Measurements from ENCODE around the gene HAGHL. TPM values are rescaled to one million over a fixed set of nuclear protein-coding genes. Genes with fewer than 3 reads are reported as not detected.

Gene HAGHL
- total RNA-seq, 2 experiments from 2014 or later = 8.9 to 9.1 TPM

GRCh38 chr16:693364-693763 is 33.5 kb upstream of the HAGHL start:
- ChIA-PET POLR2A (interaction anchor here (1.0 to 3.1 kb wide), 4 partner anchors 9 to 22 kb away, joined by 3 to 22 read pairs (median 4); partner anchors contain the start of genes METRN and STUB1), CTCF (no interaction called here)
- Mint-ChIP-seq H3K4me1 (peaks cover 56% of the 10 kb centered on the region), H3K4me3 (peak overlapping the region; percentile 37), H3K27me3 (peaks cover 3% of the 10 kb centered on the region), H3K27ac (no peak overlapping the region), H3K36me3 (ENCODE audit: low read depth) (peaks cover 5% of the 10 kb centered on the region), H3K9me3 (no peaks in the 10 kb centered on the region)
- no peak for DNase-seq

GRCh38 chr16:693766-694165 is 33.1 kb upstream of the HAGHL start:
- no peak for DNase-seq
- ChIA-PET CTCF (no interaction called here), POLR2A (interaction anchor here (3.1 kb wide), 1 partner anchor 13 kb away, joined by 22 read pairs; the partner anchor contains the start of gene STUB1)
- H3K27me3 Mint-ChIP-seq = peaks cover 3% of the 10 kb centered on the region
- H3K27ac Mint-ChIP-seq = no peak overlapping the region
- peaks cover 54% of the 10 kb centered on the region for H3K4me1 Mint-ChIP-seq
- peak overlapping the region; percentile 37 for H3K4me3 Mint-ChIP-seq
- peaks cover 5% of the 10 kb centered on the region for H3K36me3 Mint-ChIP-seq (ENCODE audit: low read depth)
- H3K9me3 Mint-ChIP-seq = no peaks in the 10 kb centered on the region

GRCh38 chr16:694187-694862 is 32.6 kb upstream of the HAGHL start:
- Mint-ChIP-seq H3K27ac (no peak overlapping the region), H3K4me3 (peak overlapping the region; percentile 73), H3K36me3 (ENCODE audit: low read depth) (peaks cover 5% of the 10 kb centered on the region), H3K9me3 (no peaks in the 10 kb centered on the region), H3K27me3 (peaks cover 3% of the 10 kb centered on the region), H3K4me1 (peaks cover 54% of the 10 kb centered on the region)
- POLR2A ChIA-PET = interaction anchor here (1.0 to 3.3 kb wide), 7 partner anchors 9 to 58 kb away, joined by 3 to 22 read pairs (median 5); partner anchors contain the start of genes ANTKMT and STUB1
- DNase-seq = no peak
- CTCF ChIA-PET = interaction anchor here (2.0 kb wide), 1 partner anchor 19 kb away, joined by 10 read pairs; no protein-coding TSS in a partner anchor

GRCh38 chr16:694863-695354 is 32.0 kb upstream of the HAGHL start:
- CTCF ChIA-PET = interaction anchor here (1.0 to 2.0 kb wide), 5 partner anchors 9 to 27 kb away, joined by 3 to 10 read pairs (median 4); partner anchors contain the start of genes RHOT2 and STUB1
- H3K9me3 Mint-ChIP-seq = no peaks in the 10 kb centered on the region
- H3K27me3 Mint-ChIP-seq = peaks cover 5% of the 10 kb centered on the region
- H3K4me1 Mint-ChIP-seq = peaks cover 56% of the 10 kb centered on the region
- peak overlapping the region; percentile 49 for H3K4me3 Mint-ChIP-seq
- POLR2A ChIA-PET = interaction anchor here (0.9 to 3.3 kb wide), 19 partner anchors 8 to 107 kb away, joined by 3 to 22 read pairs (median 4); partner anchors contain the start of genes ANTKMT, CHTF18, CIAO3 and JMJD8
- H3K27ac Mint-ChIP-seq = no peak overlapping the region
- peaks cover 5% of the 10 kb centered on the region for H3K36me3 Mint-ChIP-seq (ENCODE audit: low read depth)
- DNase-seq = no peak

GRCh38 chr16:695355-696089 is 31.4 kb upstream of the HAGHL start:
- H3K36me3 Mint-ChIP-seq (ENCODE audit: low read depth) = peaks cover 5% of the 10 kb centered on the region
- peak; percentile 81 for DNase-seq
- H3K27ac Mint-ChIP-seq = peak overlapping the region; percentile 92
- peaks cover 8% of the 10 kb centered on the region for H3K27me3 Mint-ChIP-seq
- no peaks in the 10 kb centered on the region for H3K9me3 Mint-ChIP-seq
- POLR2A ChIA-PET = interaction anchor here (0.8 to 3.3 kb wide), 22 partner anchors 8 to 839 kb away, joined by 3 to 22 read pairs (median 4); partner anchors contain the start of genes ANTKMT, CHTF18, CIAO3 and JMJD8
- CTCF ChIA-PET = interaction anchor here (1.0 to 2.0 kb wide), 5 partner anchors 9 to 28 kb away, joined by 3 to 10 read pairs (median 4); partner anchors contain the start of genes RHOT2 and STUB1
- peak overlapping the region; percentile 79 for H3K4me3 Mint-ChIP-seq
- peaks cover 57% of the 10 kb centered on the region for H3K4me1 Mint-ChIP-seq

- CTCF ChIA-PET = interaction anchor here (0.5 to 1.6 kb wide), 5 partner anchors 12 to 1253 kb away, joined by 3 to 7 read pairs (median 3); no protein-coding TSS in a partner anchor
- Mint-ChIP-seq H3K4me1 (peaks cover 44% of the 10 kb centered on the region), H3K27ac (peak overlapping the region; percentile 78), H3K9me3 (no peaks in the 10 kb centered on the region), H3K27me3 (peaks cover 32% of the 10 kb centered on the region), H3K36me3 (ENCODE audit: low read depth) (peaks cover 5% of the 10 kb centered on the region), H3K4me3 (peak overlapping the region; percentile 35)
- peak; percentile 70 for DNase-seq
- POLR2A ChIA-PET = interaction anchor here (0.6 to 4.5 kb wide), 5 partner anchors 9 to 89 kb away, joined by 3 to 21 read pairs (median 4); partner anchors contain the start of genes ANTKMT, CHTF18, RPUSD1 and STUB1
These were observed 27.8 kb upstream of the HAGHL start for GRCh38 chr16:698911-699671.

GRCh38 chr16:700684-701584 is 26.0 kb upstream of the HAGHL start:
- Mint-ChIP-seq H3K27ac (no peak overlapping the region), H3K36me3 (ENCODE audit: low read depth) (no peaks in the 10 kb centered on the region), H3K4me3 (no peak overlapping the region), H3K9me3 (no peaks in the 10 kb centered on the region), H3K27me3 (peaks cover 31% of the 10 kb centered on the region), H3K4me1 (peaks cover 35% of the 10 kb centered on the region)
- ChIA-PET CTCF (no interaction called here), POLR2A (interaction anchor here (4.5 kb wide), 1 partner anchor 11 kb away, joined by 21 read pairs; the partner anchor contains the start of gene WDR24)
- DNase-seq = peak; percentile 60

- ChIA-PET CTCF (interaction anchor here (1.1 to 1.5 kb wide), 2 partner anchors 10 to 13 kb away, joined by 4 to 6 read pairs; partner anchors contain the start of gene METRN), POLR2A (interaction anchor here (0.8 to 4.5 kb wide), 3 partner anchors 9 to 40 kb away, joined by 3 to 21 read pairs (median 4); partner anchors contain the start of gene WDR24)
- H3K4me1 Mint-ChIP-seq = peaks cover 24% of the 10 kb centered on the region
- no peak overlapping the region for H3K4me3 Mint-ChIP-seq
- no peaks in the 10 kb centered on the region for H3K9me3 Mint-ChIP-seq
- H3K27ac Mint-ChIP-seq = no peak overlapping the region
- H3K36me3 Mint-ChIP-seq (ENCODE audit: low read depth) = no peaks in the 10 kb centered on the region
- peaks cover 43% of the 10 kb centered on the region for H3K27me3 Mint-ChIP-seq
- DNase-seq = no peak
These were observed 24.6 kb upstream of the HAGHL start for GRCh38 chr16:702341-702740.

- Mint-ChIP-seq H3K4me3 (no peak overlapping the region), H3K4me1 (peaks cover 15% of the 10 kb centered on the region), H3K9me3 (no peaks in the 10 kb centered on the region), H3K36me3 (ENCODE audit: low read depth) (no peaks in the 10 kb centered on the region), H3K27me3 (peaks cover 51% of the 10 kb centered on the region), H3K27ac (no peak overlapping the region)
- DNase-seq = no peak
- ChIA-PET POLR2A (interaction anchor here (1.0 to 1.6 kb wide), 3 partner anchors 8 to 19 kb away, joined by 3 to 6 read pairs (median 4); partner anchors contain the start of genes JMJD8 and WDR24), CTCF (interaction anchor here (0.9 to 2.0 kb wide), 3 partner anchors 12 to 24 kb away, joined by 3 to 6 read pairs (median 4); partner anchors contain the start of genes HAGHL and METRN)
These were observed 23.5 kb upstream of the HAGHL start for GRCh38 chr16:703406-703805.

- Mint-ChIP-seq H3K4me1 (peaks cover 11% of the 10 kb centered on the region), H3K9me3 (no peaks in the 10 kb centered on the region), H3K27me3 (peaks cover 56% of the 10 kb centered on the region), H3K27ac (no peak overlapping the region), H3K36me3 (ENCODE audit: low read depth) (no peaks in the 10 kb centered on the region), H3K4me3 (no peak overlapping the region)
- POLR2A ChIA-PET = interaction anchor here (1.0 to 1.6 kb wide), 3 partner anchors 9 to 20 kb away, joined by 3 to 6 read pairs (median 4); partner anchors contain the start of genes JMJD8 and WDR24
- CTCF ChIA-PET = interaction anchor here (0.8 to 2.0 kb wide), 2 partner anchors 8 to 16 kb away, joined by 3 to 6 read pairs; no protein-coding TSS in a partner anchor
- no peak for DNase-seq
These were observed 22.9 kb upstream of the HAGHL start for GRCh38 chr16:704047-704446.

Measured in activated CD4-positive, alpha-beta memory T cell treated with anti-CD3 and anti-CD28 coated beads, Interleukin-2, amount 10 ng/mL, durations not matched to agents 7 days and 5 days (primary cell).